Ishikawa (cell line): Measurements from ENCODE around the gene ANO7.

Experiments used
- CEBPB ChIP-seq: IDR thresholded peaks from 2 replicates; pipeline ENCODE4 v1.6.1; 2012
- CREB1 ChIP-seq: IDR thresholded peaks from 2 replicates; pipeline ENCODE4 v1.6.1; 2012; ENCODE audit warnings: low read depth
- EGR1 ChIP-seq: IDR thresholded peaks from 2 replicates; pipeline ENCODE4 v1.6.1; 2012
- EP300 ChIP-seq: IDR thresholded peaks from 2 replicates; pipeline ENCODE4 v1.6.1; 2012; ENCODE audit warnings: borderline replicate concordance
- FOXM1 ChIP-seq: IDR thresholded peaks from 2 replicates; pipeline ENCODE4 v1.6.1; 2012; ENCODE audit warnings: low read depth, borderline replicate concordance
- MAX ChIP-seq: IDR thresholded peaks from 2 replicates; pipeline ENCODE4 v1.6.1; 2012
- NFIC ChIP-seq: IDR thresholded peaks from 2 replicates; pipeline ENCODE4 v1.6.1; 2012
- RAD21 ChIP-seq: IDR thresholded peaks from 2 replicates; pipeline ENCODE4 v1.6.1; 2012; ENCODE audit warnings: low read depth
- TAF1 ChIP-seq: IDR thresholded peaks from 2 replicates; pipeline ENCODE4 v1.6.1; 2012; ENCODE audit warnings: low read depth, mild to moderate bottlenecking
- TCF12 ChIP-seq: IDR thresholded peaks from 2 replicates; pipeline ENCODE4 v1.6.1; 2012; ENCODE audit warnings: low read depth
- TEAD4 ChIP-seq: IDR thresholded peaks from 2 replicates; pipeline ENCODE4 v1.6.1; 2012
- USF1 ChIP-seq: IDR thresholded peaks from 2 replicates; pipeline ENCODE4 v1.6.1; 2012
- YY1 ChIP-seq: IDR thresholded peaks from 2 replicates; pipeline ENCODE4 v1.6.1; 2012; ENCODE audit warnings: low read depth
- TF ChIP-seq, protein P1 (sequence below): IDR thresholded peaks from 2 replicates; pipeline ENCODE4 v1.6.1; 2012; ENCODE audit warnings: low read depth, mild to moderate bottlenecking

DNA sequence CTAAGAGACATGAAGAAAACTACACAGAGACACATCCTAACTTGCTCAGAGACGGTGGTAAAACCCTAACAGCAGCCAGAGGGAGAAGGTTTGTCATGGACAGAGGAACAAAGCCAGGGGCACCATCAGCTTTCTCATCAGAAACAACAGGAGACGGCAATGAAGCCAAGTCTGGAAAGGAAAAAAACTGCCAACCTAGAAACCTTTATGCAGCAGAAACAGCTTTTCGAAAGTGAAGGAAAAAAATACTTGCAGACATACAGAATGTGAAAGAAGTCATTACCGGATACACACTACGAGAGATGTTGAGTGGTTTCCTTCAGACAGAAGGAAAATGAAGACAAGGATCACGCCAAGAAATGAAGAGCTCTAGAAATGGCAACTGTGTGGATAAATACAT, 55.9 kb downstream of the ANO7 start:
- no peak for TF ChIP-seq TAF1
- no peak for TF ChIP-seq EP300
- TF ChIP-seq, protein P1, sequence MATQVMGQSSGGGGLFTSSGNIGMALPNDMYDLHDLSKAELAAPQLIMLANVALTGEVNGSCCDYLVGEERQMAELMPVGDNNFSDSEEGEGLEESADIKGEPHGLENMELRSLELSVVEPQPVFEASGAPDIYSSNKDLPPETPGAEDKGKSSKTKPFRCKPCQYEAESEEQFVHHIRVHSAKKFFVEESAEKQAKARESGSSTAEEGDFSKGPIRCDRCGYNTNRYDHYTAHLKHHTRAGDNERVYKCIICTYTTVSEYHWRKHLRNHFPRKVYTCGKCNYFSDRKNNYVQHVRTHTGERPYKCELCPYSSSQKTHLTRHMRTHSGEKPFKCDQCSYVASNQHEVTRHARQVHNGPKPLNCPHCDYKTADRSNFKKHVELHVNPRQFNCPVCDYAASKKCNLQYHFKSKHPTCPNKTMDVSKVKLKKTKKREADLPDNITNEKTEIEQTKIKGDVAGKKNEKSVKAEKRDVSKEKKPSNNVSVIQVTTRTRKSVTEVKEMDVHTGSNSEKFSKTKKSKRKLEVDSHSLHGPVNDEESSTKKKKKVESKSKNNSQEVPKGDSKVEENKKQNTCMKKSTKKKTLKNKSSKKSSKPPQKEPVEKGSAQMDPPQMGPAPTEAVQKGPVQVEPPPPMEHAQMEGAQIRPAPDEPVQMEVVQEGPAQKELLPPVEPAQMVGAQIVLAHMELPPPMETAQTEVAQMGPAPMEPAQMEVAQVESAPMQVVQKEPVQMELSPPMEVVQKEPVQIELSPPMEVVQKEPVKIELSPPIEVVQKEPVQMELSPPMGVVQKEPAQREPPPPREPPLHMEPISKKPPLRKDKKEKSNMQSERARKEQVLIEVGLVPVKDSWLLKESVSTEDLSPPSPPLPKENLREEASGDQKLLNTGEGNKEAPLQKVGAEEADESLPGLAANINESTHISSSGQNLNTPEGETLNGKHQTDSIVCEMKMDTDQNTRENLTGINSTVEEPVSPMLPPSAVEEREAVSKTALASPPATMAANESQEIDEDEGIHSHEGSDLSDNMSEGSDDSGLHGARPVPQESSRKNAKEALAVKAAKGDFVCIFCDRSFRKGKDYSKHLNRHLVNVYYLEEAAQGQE: no peak
- TF ChIP-seq YY1: no peak
- no peak for TF ChIP-seq MAX
- TF ChIP-seq CEBPB: no peak
- no peak for TF ChIP-seq TCF12
- no peak for TF ChIP-seq FOXM1
- TF ChIP-seq TEAD4: no peak
- TF ChIP-seq CREB1: no peak
- TF ChIP-seq EGR1: no peak
- TF ChIP-seq RAD21: no peak
- TF ChIP-seq USF1: no peak
- TF ChIP-seq NFIC: no peak
